Measurements from ENCODE around the gene FAAP100.

Gene FAAP100

GRCh38 chr17:81509207-81509971 is 42.8 kb downstream of the FAAP100 start:
- H3K4me3 ChIP-seq (ENCODE audit: control insufficient read depth, low read depth, low read length), result peak overlapping the region; percentile 94
- TF ChIP-seq CTCF (conservative IDR thresholded peaks at IDR 0.05; ENCODE audit: control insufficient read depth, insufficient read depth, low read depth, low read length), result no peak
- peak; percentile 41 for DNase-seq (ENCODE audit: low read depth)

GRCh38 chr17:81508639-81509206 is 43.4 kb downstream of the FAAP100 start:
- peak; percentile 69 for DNase-seq (ENCODE audit: low read depth)
- H3K4me3 ChIP-seq (ENCODE audit: control insufficient read depth, low read depth, low read length), result peak overlapping the region; percentile 94
- TF ChIP-seq CTCF (conservative IDR thresholded peaks at IDR 0.05; ENCODE audit: control insufficient read depth, insufficient read depth, low read depth, low read length), result no peak

DNA sequence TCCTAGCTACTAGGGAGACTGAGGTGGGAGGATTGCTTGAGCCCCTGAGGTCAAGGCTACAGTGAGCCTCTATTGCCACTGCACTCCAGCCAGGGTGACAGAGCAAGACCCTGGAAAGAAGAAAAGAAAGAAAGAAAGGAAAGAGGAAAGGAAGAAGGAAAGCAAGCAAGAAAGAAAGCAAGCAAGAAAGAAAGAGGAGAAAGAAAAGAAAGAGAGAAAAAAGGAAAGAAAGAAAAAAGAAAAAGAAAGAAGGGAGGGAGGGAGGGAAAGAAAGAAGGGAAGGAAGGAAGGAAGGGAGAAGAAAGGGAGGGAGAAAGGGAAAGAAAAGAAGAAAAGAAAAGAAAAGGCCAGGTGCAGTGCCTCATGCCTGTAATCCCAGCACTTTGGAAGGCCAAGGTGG is 48.5 kb downstream of the FAAP100 start:
- no peak overlapping the region for H3K4me3 ChIP-seq (ENCODE audit: control insufficient read depth, low read depth, low read length)
- no peak for TF ChIP-seq CTCF (conservative IDR thresholded peaks at IDR 0.05; ENCODE audit: control insufficient read depth, insufficient read depth, low read depth, low read length)
- DNase-seq (ENCODE audit: low read depth), result no peak

DNA sequence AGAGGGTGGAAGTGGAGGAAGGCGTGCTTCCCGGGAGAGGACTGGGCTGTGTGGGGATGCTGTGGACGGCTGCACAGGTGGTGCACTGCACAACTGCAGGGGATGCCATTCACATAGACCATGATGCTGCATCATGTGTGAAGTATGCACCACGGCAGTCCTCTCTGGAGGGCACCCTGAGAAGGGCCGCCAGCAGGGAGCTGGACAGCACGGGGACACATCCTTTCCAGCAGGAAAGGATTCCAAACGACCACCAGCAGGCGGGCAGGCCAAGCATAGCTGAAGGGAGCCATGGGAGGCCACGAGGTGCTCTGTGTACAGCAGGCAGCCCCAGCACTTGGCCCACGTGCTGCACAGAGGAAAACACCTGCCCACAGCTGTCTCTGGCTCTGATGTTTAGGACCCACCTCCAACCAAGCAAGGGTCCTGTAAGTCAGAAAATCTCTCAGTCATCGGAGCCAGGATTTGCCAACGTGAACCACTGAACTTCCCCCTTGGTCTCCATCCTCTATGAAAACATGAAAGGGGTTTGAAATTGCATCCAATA is 49.6 kb downstream of the FAAP100 start:
- TF ChIP-seq CTCF (conservative IDR thresholded peaks at IDR 0.05; ENCODE audit: control insufficient read depth, insufficient read depth, low read depth, low read length), result no peak
- DNase-seq (ENCODE audit: low read depth), result no peak
- no peak overlapping the region for H3K4me3 ChIP-seq (ENCODE audit: control insufficient read depth, low read depth, low read length)

GRCh38 chr17:81500047-81500446 is 52.1 kb downstream of the FAAP100 start:
- DNase-seq (ENCODE audit: low read depth), result no peak
- no peak overlapping the region for H3K4me3 ChIP-seq (ENCODE audit: control insufficient read depth, low read depth, low read length)
- TF ChIP-seq CTCF (conservative IDR thresholded peaks at IDR 0.05; ENCODE audit: control insufficient read depth, insufficient read depth, low read depth, low read length), result no peak

DNA sequence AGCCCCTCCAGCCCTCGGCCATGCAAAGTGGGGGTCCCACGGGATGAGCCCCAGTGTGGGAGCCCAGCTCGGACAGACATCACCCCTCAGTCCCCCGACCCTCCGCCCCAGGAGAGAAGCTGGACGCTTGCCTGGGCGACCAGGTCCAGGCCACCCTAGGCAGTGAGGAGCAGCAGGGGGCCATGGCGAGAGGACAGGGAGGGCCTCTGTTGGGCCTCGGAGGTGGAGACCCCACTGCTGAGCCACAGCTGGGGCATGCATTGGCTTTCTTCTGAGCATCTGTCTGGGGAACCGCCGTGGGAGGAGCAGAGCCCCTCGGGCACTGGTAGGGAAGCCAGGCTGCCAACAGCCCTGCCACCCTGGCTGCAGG is 52.6 kb downstream of the FAAP100 start:
- TF ChIP-seq CTCF (conservative IDR thresholded peaks at IDR 0.05; ENCODE audit: control insufficient read depth, insufficient read depth, low read depth, low read length), result no peak
- no peak overlapping the region for H3K4me3 ChIP-seq (ENCODE audit: control insufficient read depth, low read depth, low read length)
- no peak for DNase-seq (ENCODE audit: low read depth)
